Hematopoietic multipotent progenitor cell treated with erythropoietin and hydrocortisone succinate and interleukin-3 and kit ligand, for 8 days (in vitro differentiated cells): ENCODE data around the gene BRD2.
A peak's percentile ranks its signal among the peaks of the same experiment; 100 is the strongest.

Experiments
- DNase-seq: peaks from one replicate; pipeline ENCODE4 v3.0.0-alpha.2; 2015

BRD2 gene

GRCh38 chr6:32950010-32950409 is 18.4 kb upstream of the BRD2 start:
- no peak for DNase-seq

GRCh38 chr6:32950449-32950848 is 17.9 kb upstream of the BRD2 start:
- no peak for DNase-seq

GRCh38 chr6:32952817-32953739 is 15.3 kb upstream of the BRD2 start, which contains the start of gene HLA-DMA:
TSS of gene HLA-DMA (minus strand) at chr6:32953097. CDS start at chr6:32953036, 61 bp downstream.
- peak; percentile 95 for DNase-seq

- peak; percentile 62 for DNase-seq
Measured at GRCh38 chr6:32953775-32954174, 14.6 kb upstream of the BRD2 start.

- DNase-seq: no peak
Measured at GRCh38 chr6:32954267-32954666, 14.1 kb upstream of the BRD2 start.

GRCh38 chr6:32954986-32955802 is 13.2 kb upstream of the BRD2 start:
- DNase-seq: peak; percentile 42

- no peak for DNase-seq
Measured at GRCh38 chr6:32956176-32956575, 12.2 kb upstream of the BRD2 start.

- no peak for DNase-seq
Measured at GRCh38 chr6:32960563-32960962, 7.8 kb upstream of the BRD2 start.

GRCh38 chr6:32962213-32962826 is 6.1 kb upstream of the BRD2 start:
- no peak for DNase-seq

- DNase-seq: no peak
Measured at GRCh38 chr6:32963866-32964265, 4.5 kb upstream of the BRD2 start.

- no peak for DNase-seq
Measured at GRCh38 chr6:32964776-32965175, 3.6 kb upstream of the BRD2 start.

GRCh38 chr6:32967151-32968091 is 973 bp upstream of the BRD2 start:
- DNase-seq: peak; percentile 84

- DNase-seq: peak; percentile 88
Measured at GRCh38 chr6:32968867-32969684, 682 bp downstream of the BRD2 start.

GRCh38 chr6:32969685-32970412 is 1.5 kb downstream of the BRD2 start:
- DNase-seq: peak; percentile 90

GRCh38 chr6:32970413-32971241 is 2.2 kb downstream of the BRD2 start:
- DNase-seq: peak; percentile 86

GRCh38 chr6:32971242-32971580 is 2.8 kb downstream of the BRD2 start:
- no peak for DNase-seq

GRCh38 chr6:32971581-32972352 is 3.4 kb downstream of the BRD2 start:
- DNase-seq: peak; percentile 100

GRCh38 chr6:32972353-32973143 is 4.2 kb downstream of the BRD2 start:
- peak; percentile 32 for DNase-seq
